Measurements from ENCODE around the gene GATA5.
A peak's percentile ranks its signal among the peaks of the same experiment; 100 is the strongest.

The GATA5 gene

DNA sequence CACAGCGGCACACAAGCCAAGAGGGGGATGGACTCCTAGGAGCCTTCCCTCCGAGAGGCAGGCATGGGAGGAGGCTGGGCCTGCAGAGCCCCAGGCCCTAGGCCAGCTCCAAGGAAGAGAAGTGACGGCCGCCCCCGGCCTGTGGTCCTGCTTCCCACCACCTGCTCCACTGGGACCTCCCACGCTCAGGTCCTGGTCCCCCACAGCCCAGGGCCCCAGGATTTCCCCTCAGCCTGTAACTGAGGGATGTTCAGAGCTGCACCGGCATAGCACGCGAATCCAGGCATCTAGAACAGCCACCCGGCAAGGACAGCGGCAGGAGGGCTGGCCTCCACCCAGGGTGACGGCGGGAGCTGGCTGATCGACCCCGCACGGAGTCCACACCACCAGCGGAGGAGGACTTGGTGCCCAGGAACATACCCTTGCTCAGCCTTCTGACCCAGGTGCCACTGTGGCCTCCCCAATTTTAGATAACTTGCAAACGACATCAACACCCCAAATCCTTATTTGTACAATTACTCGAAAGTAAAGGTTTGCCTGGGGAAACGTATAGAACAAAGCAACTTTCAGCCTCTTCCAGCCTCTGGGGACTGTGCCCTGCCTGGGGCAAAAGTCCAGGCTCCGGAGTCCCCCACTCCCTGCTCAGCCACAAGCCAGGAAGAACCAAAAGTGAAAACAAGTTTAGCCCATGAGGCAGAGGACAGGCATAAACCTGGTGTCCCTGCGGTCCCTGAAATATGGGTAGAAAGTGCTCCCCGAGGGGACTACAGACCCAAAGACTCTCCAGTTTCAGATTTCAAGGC, 3.5 kb downstream of the GATA5 start:
- DNase-seq (ENCODE audit: low spot score), result no peak

DNA sequence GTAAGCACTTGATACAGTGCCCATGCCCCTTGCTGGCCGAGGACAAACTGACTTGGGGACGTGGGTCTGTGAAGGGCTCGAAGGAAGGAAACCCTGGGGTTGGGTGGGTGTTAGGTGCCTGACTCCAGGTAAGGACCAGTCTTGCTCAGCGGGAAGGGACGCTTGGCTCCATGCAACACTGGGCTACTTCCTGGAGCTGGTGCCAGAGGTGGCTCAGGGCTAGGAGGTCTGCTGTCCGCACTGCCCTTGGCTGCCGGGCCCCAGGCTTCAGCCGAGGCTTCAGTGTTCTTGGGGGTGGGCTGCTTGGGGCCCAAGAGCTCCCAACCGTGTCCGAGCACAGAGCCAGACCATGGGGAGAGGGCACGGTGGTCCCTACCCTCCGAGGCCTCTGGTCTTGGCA, 5.3 kb downstream of the GATA5 start:
- no peak for DNase-seq (ENCODE audit: low spot score)

DNA sequence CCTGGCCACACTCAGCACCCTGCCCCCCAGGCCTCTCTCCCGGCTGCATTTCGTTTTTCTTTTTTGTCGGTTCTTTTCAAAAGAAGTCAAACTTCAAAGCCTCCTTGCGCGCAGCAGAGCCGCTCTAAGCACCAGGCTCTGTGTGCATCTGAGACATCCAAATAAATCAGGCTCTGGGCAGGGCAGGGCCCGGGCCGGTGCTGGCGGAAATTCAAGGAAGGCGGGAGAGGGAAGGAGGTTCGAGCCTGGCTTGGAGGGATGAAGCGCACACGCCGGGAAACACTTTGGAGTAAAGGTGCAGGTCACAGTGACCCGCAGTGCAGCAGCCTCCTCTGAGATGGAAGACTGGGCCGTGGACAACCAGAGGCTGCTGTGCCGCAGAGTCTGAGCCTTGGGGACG, 5.8 kb downstream of the GATA5 start:
- no peak for DNase-seq (ENCODE audit: low spot score)

DNA sequence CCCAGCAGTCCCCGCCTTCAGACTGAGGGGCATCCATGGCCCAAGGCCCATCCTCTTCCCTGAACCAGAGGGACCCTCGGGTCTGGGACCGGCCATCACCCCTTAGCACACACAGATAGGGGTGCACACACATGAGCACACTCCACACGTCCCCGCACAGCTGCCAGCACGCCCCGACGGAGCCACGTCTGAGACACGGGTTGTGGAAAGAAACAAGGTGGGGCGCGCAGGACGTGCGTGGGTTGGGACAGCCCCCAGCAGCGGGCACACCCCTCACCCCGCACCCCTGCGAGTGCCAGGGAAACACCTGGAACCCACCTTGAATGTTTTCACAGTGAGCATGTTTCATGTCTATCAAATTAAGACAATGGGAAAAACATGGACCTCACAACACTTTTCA, 6.4 kb downstream of the GATA5 start:
- no peak for DNase-seq (ENCODE audit: low spot score)

DNA sequence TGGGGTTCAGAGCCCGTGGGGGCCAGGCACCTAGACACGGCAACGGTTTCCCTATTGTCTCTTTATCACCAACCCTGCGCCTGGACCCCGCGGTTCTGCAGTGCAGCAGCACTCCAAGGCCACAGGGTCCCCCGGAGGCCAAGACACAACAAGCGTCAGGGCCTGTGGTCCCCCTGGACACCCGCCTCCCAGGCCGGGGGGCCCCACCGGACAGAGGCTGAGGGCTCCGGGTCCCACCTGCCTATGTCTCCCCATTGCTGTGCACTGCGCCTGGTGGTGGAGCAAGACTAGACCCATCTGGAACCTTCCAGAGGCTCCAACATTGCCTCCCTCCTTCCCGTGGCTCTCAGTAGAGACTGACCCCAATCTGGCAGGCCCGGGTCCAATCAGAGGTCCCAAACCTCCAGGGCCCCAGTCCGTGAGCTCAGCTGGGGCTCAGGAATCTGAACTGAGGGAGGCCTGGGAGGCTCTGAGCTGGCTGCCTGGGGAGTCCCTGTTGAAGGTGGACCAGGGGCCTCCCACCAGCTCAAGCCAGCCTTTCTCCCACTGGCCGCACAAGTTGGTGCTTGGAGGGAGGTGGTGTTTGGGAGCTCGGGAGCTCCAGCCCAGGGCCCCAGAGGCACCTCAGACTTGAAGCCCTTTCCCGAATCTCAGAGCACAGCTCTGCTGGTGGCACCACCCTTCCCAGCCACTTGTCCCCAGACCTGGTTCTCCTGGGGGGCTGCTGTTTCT, 8.8 kb downstream of the GATA5 start:
- no peak for DNase-seq (ENCODE audit: low spot score)

DNA sequence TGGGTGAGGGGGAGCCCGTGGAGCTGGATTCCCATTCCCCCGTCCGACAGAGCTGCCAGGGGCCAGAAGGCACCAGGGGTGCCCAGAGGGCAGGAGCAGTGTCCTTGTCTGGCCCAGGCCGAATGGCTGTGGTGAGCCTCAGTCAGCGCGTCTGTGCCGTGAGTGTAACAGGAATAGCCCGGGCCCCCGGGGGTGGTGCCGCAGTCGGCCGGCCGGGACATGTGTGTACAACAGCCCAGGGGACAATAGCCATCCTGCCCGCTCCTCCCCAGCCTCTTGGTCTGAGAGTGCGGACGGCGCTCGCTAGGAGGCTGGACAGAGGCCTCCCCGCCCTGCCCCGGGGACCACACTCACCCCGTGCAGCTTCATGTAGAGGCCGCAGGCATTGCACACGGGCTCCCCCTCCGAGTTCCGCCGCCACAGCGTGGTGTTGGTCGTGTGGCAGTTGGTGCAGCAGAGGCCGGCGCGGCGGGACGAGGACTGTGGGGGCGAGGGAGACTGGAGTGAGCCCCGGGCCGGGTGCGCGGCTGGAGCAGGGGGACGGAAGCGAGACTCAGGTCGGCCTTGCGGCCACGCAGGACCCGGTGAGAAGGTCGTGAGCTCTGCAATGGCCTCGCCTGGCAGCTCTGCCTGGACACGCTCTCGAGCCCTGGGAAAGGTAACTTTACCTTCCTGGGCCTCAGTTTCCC, 9.6 kb downstream of the GATA5 start:
- DNase-seq (ENCODE audit: low spot score), result no peak

DNA sequence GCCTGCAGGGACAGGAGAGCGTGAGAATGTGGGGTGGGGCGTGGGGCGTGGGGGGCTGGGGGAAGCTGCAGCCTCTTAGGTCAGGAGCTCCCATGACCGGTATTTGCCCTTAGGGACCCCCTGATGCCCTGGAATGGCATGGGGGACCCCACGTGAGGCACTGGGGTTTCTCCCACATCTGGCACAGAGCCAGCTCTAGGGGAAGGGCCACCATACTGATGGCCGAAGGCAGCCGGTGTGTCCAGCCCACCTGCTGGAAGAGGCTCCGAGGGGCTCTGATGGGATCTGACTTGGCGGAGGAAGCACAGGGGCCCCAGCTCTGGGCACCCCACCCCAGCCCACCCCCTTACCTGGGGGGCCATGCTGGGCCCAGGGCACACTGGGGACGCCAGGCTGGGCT, 10.8 kb downstream of the GATA5 start:
- no peak for DNase-seq (ENCODE audit: low spot score)

DNA sequence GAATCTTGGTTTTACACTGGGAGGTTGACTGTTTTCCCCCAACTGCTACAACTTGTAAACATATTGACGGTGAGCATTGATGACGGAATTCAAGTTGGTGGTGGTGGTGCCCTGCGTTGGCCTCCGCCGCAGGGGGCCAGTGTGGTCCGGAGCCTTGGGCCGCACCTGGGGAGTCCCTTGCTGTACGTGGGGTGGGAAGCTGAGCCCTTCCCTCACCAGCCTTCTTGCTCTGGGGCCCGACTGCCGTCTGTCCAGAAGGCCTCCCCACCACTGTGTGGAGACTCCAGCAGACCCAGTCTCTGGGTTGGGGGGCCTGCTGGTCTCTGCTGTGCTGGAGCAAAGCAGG, 11.4 kb downstream of the GATA5 start:
- no peak for DNase-seq (ENCODE audit: low spot score)

DNA sequence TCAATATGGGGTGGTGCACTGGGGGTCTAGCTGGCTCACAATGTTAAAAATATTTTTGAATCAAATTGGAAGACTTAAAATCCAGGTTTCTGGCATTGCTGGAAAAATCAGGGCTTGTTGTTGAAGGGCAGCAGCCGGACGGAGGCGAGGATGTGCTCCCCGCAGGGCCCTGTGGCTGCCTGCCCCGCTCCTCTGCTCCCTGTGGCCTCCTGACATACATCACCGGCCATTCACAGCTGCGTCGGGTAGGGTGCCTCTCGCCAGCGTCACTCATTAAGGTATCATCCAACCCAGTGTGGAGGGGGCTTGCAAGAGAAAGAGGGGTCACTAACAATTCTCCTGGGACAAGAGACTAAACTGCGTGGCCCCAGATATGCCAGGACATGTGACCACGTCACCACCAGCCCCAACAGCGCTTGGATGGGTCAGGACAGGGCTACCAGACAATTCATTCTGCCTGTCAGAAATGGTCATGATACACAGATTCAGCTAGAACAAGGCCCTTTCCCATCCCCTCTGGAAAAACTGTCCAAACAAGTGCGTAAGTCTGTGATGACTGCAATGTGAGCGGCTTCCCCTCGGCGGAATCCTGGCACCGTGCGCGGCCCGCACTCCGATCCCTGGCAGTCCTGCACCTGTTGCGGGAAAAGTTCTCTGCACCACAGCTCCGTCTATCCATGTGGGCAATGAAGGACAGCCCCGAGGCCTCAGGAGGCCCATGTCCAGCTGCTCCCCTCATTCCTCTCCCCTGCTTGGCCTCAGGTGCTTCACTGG, 12.0 kb downstream of the GATA5 start:
- DNase-seq (ENCODE audit: low spot score), result no peak

DNA sequence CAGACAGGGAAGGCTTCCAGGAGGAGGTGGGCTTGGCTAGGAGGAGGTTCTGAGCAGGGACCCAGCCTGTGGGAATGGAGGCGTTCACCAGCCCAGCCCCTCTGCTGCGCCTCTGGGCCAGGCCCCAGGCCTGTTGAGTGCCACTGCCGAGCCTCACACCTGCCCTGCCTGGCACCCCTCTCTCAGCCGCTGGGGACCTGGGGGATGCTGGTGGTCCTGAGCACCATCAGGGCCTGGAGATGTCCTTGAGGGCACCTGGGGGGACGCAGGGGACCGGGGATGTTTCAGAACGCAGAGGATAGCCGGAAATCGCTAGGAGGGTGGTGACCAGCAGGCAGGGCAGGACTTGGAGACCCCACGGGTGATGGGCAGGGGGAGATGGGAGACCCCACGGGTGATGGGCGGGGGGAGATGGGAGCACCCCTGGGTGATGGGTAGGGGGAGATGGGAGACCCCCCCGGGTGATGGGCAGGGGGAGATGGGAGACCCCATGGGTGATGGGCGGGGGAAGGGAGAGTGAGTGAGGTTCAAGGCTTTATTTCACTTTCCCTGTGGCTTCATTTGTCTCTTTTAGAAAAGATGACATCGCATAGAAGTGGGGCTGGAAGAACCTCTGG, 12.7 kb downstream of the GATA5 start:
- DNase-seq (ENCODE audit: low spot score), result no peak

DNA sequence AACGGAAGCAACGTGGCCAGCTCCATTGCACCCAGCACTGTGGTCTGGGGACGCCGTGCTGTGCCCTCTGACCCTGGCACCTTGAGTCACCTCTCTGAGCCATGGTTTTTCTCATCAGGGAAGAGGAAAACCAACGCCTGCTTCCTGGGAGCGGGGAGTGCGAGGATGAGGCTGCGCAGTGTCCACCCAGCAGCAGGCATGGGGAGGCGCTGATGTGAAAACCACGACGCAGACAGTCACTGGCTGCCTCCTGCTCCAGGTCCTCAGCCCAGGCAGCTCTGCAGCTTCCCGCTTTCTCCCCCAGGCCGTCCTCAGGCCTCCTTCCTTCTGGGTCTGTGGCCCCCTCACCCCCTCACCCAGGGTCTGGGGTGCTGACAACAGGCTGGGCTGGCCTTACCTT, 14.0 kb downstream of the GATA5 start:
- DNase-seq (ENCODE audit: low spot score), result no peak

DNA sequence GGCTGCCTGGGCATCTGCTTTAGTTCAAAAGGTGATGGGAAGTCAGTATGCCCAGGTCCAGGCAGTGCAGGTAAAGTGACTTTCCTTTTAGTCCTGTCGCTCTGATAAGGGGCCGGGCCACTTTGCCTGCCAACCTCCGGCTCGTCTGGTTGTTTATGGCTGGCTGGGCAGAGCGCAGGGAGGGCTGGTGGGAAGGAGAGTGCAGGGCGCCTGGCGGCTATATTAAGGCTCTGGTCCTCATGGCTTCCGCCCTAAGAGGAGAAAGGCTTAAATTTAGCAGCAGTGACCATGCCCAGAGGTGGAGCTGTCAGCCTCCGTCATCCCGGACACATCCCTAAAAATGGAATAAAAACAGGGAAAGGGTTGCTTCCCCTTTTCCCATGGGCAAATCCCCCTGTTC, 14.6 kb downstream of the GATA5 start:
- DNase-seq (ENCODE audit: low spot score), result no peak

DNA sequence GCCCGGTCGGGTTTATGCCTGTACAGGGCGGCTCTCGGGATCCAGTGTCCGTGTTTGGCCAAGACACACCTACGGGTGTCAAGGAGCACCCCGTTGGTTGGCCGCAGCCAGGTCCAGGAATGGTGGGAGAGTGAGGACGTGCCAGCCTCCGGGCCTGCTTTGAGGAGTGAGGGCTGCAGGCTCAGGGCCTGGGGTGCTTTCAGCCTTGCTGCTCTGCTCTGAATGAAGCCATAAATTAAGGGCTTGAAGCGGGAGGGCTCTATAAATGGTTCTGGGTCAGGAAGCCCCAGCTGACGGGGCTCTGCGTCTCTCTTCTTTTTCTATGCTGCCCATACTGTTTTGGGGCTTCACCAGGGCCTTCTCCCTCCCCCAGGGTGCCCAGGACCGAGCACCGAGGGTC, 15.1 kb downstream of the GATA5 start:
- DNase-seq (ENCODE audit: low spot score), result no peak

DNA sequence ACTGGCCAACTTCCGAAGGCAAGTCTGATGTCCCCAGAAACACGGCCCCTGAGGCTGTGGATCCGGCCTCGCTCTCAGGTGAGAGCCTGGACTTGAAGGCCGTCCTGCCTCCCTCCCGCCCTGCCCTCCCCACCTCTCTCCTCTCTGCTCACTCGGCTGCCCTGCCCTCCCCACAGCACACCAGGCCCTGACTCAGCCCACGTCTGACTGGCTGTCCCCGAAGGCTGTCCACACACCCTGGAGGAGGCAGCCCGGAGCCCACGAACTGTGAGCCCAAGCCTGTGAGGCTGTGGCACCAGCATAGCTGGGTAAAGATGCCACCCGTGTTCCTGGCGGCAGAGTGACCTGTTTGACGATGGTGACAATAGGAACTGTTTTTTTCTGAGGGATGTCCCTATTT, 16.3 kb downstream of the GATA5 start:
- DNase-seq (ENCODE audit: low spot score), result no peak

DNA sequence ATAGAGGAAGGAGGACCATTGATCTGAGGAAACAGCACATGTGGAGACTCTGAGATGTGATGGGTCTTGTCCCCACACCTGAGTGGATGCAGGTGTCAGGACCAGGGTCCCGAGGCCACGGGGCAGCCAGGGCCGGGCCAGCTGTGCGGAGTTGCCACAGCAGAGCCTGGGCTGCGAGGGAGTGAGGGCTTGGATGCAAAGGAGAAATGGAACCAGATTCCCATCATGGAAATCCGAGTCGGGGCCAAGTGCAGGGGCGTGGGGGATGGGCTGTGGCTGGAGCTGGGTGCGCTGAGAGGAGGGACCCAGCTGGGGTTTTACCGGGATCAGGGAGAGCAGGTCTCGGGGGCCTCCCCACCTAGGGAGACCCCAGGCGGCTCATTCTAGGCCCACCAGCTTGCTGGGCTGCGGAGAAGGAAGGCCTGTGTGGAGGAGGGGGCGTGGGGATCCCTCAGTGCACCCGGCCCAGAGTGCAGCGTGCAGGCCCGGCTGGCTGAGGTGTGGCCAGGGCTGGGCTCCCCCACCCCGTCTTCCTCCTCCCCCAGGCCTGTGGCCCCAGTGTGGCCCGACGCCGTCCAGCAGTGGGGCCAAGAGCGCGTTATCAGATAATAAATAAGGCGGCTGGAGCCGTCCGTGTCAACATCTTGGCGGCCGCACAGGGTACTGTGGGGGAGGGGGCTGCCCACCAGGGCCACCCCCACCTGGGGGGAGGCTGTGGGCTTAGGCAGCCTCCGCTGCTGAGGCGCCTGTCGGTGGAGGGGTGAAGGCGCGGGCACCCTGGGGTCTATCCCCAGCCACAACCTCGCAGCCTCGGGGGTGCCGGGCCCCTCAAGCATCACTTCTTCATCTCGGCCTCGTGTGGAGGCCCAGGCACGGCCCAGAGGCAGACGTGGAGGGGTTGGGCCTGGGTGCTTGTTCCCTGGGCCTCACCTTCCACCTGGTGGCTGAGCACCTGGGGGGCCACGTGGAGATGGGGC, 17.2 kb downstream of the GATA5 start:
- no peak for DNase-seq (ENCODE audit: low spot score)

DNA sequence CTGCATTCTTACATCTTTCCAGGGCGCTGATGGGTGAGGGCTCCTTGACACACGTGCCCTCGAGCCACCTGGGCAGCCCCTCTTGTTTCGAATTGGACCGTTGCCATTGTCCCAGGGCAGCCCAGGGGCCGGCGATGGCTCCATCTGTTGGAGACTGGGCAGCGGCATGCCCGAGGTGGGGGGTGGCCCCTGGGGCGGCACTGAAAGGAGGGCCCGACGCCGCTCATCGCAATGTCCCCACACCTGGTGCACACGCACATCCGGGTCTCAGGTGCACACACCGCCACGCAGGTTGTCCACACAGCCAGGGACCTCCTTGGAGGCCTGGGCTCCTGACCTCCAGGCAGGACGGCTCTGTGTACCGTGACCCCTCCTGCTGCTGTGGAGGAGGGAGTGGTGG, 18.0 kb downstream of the GATA5 start:
- no peak for DNase-seq (ENCODE audit: low spot score)

DNA sequence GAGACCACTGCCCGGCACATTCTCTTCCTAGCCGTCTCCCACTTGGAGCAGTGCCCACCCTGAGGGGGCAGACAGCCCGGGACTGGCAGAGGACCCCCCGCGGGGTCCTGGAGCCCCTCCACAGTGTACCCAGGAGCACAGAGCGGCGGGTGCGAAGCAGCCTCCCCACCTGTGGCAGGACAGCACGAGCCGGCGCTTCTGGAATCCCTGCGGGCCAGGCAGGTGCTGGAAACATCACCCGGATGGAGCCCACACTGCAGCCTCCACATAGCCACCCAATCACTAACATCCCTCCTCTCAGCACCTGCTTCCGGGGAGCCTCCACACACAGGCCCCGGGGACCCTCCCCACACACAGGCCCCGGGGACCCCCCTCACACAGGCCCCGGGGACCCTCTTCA, 18.7 kb downstream of the GATA5 start:
- no peak for DNase-seq (ENCODE audit: low spot score)

DNA sequence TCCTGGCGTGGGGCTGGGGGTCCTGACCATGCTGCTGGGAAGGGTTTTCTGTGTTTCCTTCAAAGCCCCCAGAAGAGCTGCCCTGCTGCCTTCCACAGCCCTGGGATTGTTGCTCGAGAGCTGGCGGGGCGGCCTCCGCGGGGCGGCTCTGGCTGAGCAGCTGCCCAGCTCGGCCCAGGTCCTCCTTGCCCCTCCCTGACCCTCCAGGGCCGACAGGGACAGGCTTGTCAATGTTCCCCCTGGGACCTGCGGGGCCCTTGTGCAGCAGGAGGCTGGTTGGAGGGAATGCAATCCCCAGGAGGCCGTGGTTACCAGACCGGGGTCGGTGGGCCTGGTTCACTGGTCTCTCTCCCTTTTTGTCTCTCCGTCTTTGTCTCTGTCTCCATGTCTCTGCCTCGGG, 19.9 kb downstream of the GATA5 start:
- no peak for DNase-seq (ENCODE audit: low spot score)

DNA sequence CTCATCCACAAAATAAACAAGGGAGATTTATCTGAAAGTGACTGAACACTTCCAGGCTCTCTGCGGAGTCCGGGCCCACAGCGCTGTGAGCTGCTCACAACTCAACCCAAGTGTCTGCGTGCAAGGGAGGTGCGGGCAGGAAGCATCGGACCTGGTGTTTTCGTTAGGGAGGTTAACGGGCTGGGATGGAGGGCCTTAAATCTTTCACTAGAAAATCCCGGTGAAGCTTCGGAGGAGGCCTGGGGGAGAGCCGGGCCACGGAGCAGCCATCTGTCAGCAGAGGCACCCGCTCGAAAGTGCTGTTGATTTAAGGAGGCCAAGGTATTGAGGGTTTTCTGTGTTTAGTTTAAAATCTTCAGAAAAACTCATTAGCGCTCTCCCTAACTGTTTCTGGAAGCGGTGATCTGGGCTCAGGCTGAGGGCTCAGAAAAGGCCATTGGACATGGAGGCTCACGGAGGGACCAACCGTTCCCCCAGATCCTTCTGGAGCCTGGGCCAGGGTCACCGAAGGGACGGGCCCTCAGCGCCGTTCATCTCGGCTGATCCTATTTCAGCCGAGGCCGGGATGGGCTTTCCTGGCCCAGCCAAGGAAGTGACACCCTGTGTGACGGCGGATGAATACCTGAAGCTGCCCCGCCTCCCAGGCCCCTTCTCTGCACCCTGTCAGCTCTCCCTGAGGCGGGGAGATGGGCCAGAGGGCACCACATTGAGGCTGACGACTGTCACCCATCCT, 20.7 kb downstream of the GATA5 start:
- peak; percentile 22 for DNase-seq (ENCODE audit: low spot score)

DNA sequence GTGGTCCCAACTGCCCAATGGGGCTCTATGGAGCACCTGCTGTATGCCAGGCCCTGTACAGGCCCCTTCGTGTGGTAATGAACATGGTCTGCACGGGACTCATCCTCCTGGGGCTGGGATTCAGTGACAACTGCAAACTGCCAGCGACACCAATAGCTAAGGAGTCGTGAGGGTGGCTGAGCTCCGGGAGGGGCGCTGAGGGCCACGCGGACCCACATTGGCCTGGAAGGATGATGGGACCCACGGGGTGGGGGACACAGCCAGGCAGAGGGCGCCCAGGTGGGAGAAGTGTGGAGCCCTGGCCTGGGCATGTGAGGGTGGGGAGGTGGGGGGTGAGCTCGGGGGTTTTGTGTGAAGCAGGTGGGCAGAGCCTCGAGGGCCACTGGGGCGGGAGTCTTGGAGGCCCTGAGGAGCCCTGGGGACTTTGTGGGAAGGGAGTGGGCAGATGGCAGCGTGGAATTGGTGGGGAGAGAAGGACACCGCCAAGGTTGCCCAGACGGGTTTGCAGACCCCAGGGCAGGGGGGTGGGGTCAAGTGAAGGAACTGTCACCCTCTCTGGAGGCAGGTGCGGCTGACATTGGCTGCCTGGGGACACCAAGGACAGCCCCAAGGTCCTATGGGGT, 22.5 kb downstream of the GATA5 start:
- DNase-seq (ENCODE audit: low spot score), result no peak
